Stomach (tissue), 4 donors: ENCODE results near the gene PTPRG.

ENCODE experiments used
- EP300 ChIP-seq: sonication (generic); formaldehyde crosslinking; IDR thresholded peaks from one replicate; pipeline ENCODE4 v1.6.1; 2017; ENCODE audit warnings: antibody characterized with exemption
- POLR2A ChIP-seq, 4 donors: fragments of 450-650 bp; IDR thresholded peaks; one replicate each; pipeline ENCODE4 v1.6.1; 2016; ENCODE audit warnings: antibody characterized with exemption in 4 of 4, control low read depth in 2 of 4, mild to moderate bottlenecking in 1 of 4, moderate library complexity in 1 of 4
- POLR2AphosphoS5 ChIP-seq, 3 donors: sonication (generic); formaldehyde crosslinking; IDR thresholded peaks; one replicate each; pipeline ENCODE4 v1.6.1; 2016; ENCODE audit warnings: antibody characterized with exemption in 3 of 3
- TF ChIP-seq, protein P1 (sequence below), 7 experiments: fragments of 450-650 bp in 4 of 7; fragments of 200-600 bp in 3 of 7; sonication (generic) in 3 of 7; IDR thresholded peaks; one replicate each; pipeline ENCODE4 v1.5.1; 2016 to 2019; ENCODE audit warnings: antibody characterized with exemption in 7 of 7, control low read depth in 2 of 7, mild to moderate bottlenecking in 1 of 7

DNA sequence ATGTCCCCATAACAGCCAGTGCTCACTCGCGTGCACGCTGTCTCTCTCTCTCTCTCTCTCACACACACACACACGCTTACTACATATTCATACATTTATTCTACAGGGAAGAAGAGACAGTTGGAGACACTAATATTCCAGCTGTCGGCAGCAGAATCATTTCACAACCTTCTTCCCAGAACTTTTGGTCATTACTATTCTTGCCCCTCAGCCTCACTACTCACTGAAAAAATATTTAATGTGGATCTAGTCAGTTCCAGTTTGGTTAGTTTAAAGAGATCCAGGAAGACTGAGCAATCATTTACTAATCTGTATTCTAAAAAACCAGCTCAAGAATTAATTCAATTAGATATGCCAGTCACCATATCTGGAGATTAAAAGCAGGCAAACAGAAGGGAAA lies 394.9 kb downstream of the PTPRG start:
- TF ChIP-seq, protein P1, sequence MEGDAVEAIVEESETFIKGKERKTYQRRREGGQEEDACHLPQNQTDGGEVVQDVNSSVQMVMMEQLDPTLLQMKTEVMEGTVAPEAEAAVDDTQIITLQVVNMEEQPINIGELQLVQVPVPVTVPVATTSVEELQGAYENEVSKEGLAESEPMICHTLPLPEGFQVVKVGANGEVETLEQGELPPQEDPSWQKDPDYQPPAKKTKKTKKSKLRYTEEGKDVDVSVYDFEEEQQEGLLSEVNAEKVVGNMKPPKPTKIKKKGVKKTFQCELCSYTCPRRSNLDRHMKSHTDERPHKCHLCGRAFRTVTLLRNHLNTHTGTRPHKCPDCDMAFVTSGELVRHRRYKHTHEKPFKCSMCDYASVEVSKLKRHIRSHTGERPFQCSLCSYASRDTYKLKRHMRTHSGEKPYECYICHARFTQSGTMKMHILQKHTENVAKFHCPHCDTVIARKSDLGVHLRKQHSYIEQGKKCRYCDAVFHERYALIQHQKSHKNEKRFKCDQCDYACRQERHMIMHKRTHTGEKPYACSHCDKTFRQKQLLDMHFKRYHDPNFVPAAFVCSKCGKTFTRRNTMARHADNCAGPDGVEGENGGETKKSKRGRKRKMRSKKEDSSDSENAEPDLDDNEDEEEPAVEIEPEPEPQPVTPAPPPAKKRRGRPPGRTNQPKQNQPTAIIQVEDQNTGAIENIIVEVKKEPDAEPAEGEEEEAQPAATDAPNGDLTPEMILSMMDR (IDR thresholded peaks at IDR 0.05) = no peak
- TF ChIP-seq POLR2AphosphoS5 (IDR thresholded peaks at IDR 0.05) = peak in 1 of 3 donors; percentile 51
- TF ChIP-seq EP300 = no peak
- TF ChIP-seq POLR2A (IDR thresholded peaks at IDR 0.05) = no peak
